ENCODE data around the gene FGD4. TPM values are rescaled to one million over a fixed set of nuclear protein-coding genes. Genes with fewer than 3 reads are reported as not detected.
A peak's percentile ranks its signal among the peaks of the same experiment; 100 is the strongest.

FGD4 gene
- total and polyA plus RNA-seq, 2 of the 4 experiments (the other 2 are of a cell fraction) = 2.1 to 8.8 TPM

GRCh38 chr12:32398816-32399369 is 465 bp upstream of the FGD4 start:
- TF ChIP-seq CHD1 (IDR thresholded peaks at IDR 0.05; ENCODE audit: low read depth, low read length) (no peak), POLR2A (IDR thresholded peaks at IDR 0.05; ENCODE audit: low read depth, low read length) (no peak), RCOR1 (IDR thresholded peaks at IDR 0.05; ENCODE audit: insufficient replicate concordance, low read length) (no peak), NFE2L2 (IDR thresholded peaks at IDR 0.05; ENCODE audit: low read depth, low read length) (no peak), RAD21 (IDR thresholded peaks at IDR 0.05; ENCODE audit: low read length) (no peak), BHLHE40 (IDR thresholded peaks at IDR 0.05; ENCODE audit: low read depth, low read length) (no peak), RFX5 (IDR thresholded peaks at IDR 0.05; ENCODE audit: low read depth, low read length) (no peak), CEBPB (IDR thresholded peaks at IDR 0.05; ENCODE audit: low read depth, low read length) (no peak), USF2 (IDR thresholded peaks at IDR 0.05; ENCODE audit: low read depth, low read length) (no peak), MAFK (IDR thresholded peaks at IDR 0.05; ENCODE audit: low read depth, low read length) (no peak), FOS (IDR thresholded peaks at IDR 0.05; ENCODE audit: low read depth, low read length) (no peak), CTCF (conservative IDR thresholded peaks at IDR 0.05; ENCODE audit: low read depth, low read length) (no peak), SMC3 (IDR thresholded peaks at IDR 0.05; ENCODE audit: low read depth, low read length) (no peak)
- TF ChIP-seq, protein P1, sequence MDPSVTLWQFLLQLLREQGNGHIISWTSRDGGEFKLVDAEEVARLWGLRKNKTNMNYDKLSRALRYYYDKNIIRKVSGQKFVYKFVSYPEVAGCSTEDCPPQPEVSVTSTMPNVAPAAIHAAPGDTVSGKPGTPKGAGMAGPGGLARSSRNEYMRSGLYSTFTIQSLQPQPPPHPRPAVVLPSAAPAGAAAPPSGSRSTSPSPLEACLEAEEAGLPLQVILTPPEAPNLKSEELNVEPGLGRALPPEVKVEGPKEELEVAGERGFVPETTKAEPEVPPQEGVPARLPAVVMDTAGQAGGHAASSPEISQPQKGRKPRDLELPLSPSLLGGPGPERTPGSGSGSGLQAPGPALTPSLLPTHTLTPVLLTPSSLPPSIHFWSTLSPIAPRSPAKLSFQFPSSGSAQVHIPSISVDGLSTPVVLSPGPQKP (IDR thresholded peaks at IDR 0.05; ENCODE audit: borderline replicate concordance, low read depth, low read length) = no peak
- H3K4me3 ChIP-seq (ENCODE audit: insufficient read depth, low read depth, low read length) = peak overlapping the region; percentile 47
- H4K8ac ChIP-seq (ENCODE audit: low read depth in 2 of 2, low read length in 2 of 2) = no peak overlapping the region
- BruUV-seq (replicated peaks) = no TSS peak
- H2BK120ac ChIP-seq (ENCODE audit: low read depth, low read length) = no peak overlapping the region
- no peak overlapping the region for H4K91ac ChIP-seq (ENCODE audit: insufficient read depth, low read depth, low read length)
- no peak overlapping the region for H4K5ac ChIP-seq (ENCODE audit: low read depth, low read length)
- DNase-seq = no peak
- peaks cover 37% of the 10 kb centered on the region for H3K27me3 ChIP-seq (ENCODE audit: control insufficient read depth, insufficient read depth, low read length)
- ChIA-PET POLR2A (ENCODE audit: unreplicated experiment) (no interaction called here), CTCF (interaction anchor here (0.6 kb wide), 1 partner anchor 126 kb away, joined by 3 read pairs; no protein-coding TSS in a partner anchor)
- intact Hi-C loops (cut with micrococcal nuclease) (no loop called here), dilution Hi-C loops (cut with HindIII; ENCODE audit: low sequenced_read_pairs, unreplicated experiment) (no loop called here), in situ Hi-C loops (cut with MboI; ENCODE audit: low sequenced_read_pairs) (no loop called here)
- H3K4me2 ChIP-seq (ENCODE audit: low read depth, low read length) = peak overlapping the region; percentile 90
- H3K9me3 ChIP-seq (ENCODE audit: control insufficient read depth, insufficient read depth, low read length) = no peaks in the 10 kb centered on the region
- no peaks in the 10 kb centered on the region for H3K79me1 ChIP-seq (ENCODE audit: low read depth in 1 of 2, low read length in 2 of 2)
- peak overlapping the region; percentile 85 for H2AK9ac ChIP-seq (replicated peaks; ENCODE audit: low read depth, low read length, poor library complexity)
- no peak overlapping the region for H2AK5ac ChIP-seq (ENCODE audit: low read depth, low read length)
- WGBS, 2 experiments (ENCODE audit: extremely low coverage in 2 of 2, insufficient read length in 1 of 2) = 2% methylated on average over 15 of the region's 36 CpGs; no CpG with 5 or more reads in 1 of the 2 experiments
- no peak overlapping the region for H3K14ac ChIP-seq (replicated peaks; ENCODE audit: low read depth, low read length)
- peak overlapping the region; percentile 94 for H2AFZ ChIP-seq (replicated peaks; ENCODE audit: low read length, poor library complexity)
- no peak overlapping the region for H3K9ac ChIP-seq (ENCODE audit: low read depth, low read length)
- no peak overlapping the region for H3K23ac ChIP-seq (ENCODE audit: low read depth, low read length)
- H3K56ac ChIP-seq (ENCODE audit: extremely low read depth, insufficient read depth, low read length) = no peak overlapping the region
- no peak overlapping the region for H3K18ac ChIP-seq (ENCODE audit: low read depth, low read length)
- H2BK15ac ChIP-seq (ENCODE audit: low read depth, low read length) = no peak overlapping the region
- no peak overlapping the region for H3K27ac ChIP-seq (ENCODE audit: insufficient read depth, low read length)
- no peaks in the 10 kb centered on the region; the same call in 1 of the 2 replicates for H4K20me1 ChIP-seq (ENCODE audit: insufficient read depth, low read length)
- ATAC-seq (ENCODE audit: low read depth) = no peak
- no peaks in the 10 kb centered on the region for H3K4me1 ChIP-seq (ENCODE audit: control insufficient read depth, insufficient read depth, low read length)
- H2BK20ac ChIP-seq (ENCODE audit: low read depth, low read length) = no peak overlapping the region
- no peak overlapping the region for H2BK5ac ChIP-seq (ENCODE audit: low read depth, low read length, poor library complexity, severe bottlenecking)
- no peak overlapping the region for H3K4ac ChIP-seq (ENCODE audit: low read depth, low read length)
- no peaks in the 10 kb centered on the region for H3K9me1 ChIP-seq (ENCODE audit: insufficient read depth, low read length)
- H3K36me3 ChIP-seq (ENCODE audit: control insufficient read depth, insufficient read depth, low read length) = no peaks in the 10 kb centered on the region

All from IMR-90 (cell line).